ENCODE results near the gene VAV3.

The VAV3 gene

DNA sequence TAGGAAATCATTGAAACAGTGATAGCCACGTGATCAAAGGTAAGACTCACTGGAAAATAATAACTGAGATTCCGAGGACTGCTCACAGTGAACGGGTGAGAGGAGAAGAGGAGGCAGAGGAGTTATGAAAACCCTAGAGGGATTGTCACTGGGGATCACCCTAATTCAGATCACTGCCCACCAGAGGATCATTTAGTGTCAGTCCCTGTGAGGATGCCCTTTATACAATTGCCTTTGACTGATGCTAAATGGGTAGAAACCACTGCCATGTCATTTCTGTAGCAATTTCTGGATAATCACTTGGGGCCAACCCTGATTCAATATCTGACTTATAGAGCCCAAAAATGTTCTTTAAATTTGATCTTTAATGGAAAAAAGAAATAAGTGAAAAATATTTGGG is 14.1 kb upstream of the VAV3 start:
- no peak overlapping the region for H3K27ac Mint-ChIP-seq
- H3K27me3 Mint-ChIP-seq (ENCODE audit: low read depth): no peaks in the 10 kb centered on the region
- no peaks in the 10 kb centered on the region for H3K36me3 Mint-ChIP-seq (ENCODE audit: low read depth)
- no peak overlapping the region for H3K4me3 Mint-ChIP-seq
- TF ChIP-seq, protein P1, sequence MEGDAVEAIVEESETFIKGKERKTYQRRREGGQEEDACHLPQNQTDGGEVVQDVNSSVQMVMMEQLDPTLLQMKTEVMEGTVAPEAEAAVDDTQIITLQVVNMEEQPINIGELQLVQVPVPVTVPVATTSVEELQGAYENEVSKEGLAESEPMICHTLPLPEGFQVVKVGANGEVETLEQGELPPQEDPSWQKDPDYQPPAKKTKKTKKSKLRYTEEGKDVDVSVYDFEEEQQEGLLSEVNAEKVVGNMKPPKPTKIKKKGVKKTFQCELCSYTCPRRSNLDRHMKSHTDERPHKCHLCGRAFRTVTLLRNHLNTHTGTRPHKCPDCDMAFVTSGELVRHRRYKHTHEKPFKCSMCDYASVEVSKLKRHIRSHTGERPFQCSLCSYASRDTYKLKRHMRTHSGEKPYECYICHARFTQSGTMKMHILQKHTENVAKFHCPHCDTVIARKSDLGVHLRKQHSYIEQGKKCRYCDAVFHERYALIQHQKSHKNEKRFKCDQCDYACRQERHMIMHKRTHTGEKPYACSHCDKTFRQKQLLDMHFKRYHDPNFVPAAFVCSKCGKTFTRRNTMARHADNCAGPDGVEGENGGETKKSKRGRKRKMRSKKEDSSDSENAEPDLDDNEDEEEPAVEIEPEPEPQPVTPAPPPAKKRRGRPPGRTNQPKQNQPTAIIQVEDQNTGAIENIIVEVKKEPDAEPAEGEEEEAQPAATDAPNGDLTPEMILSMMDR (IDR thresholded peaks at IDR 0.05; ENCODE audit: unreplicated experiment in 3 of 3): no peak
- H3K4me1 Mint-ChIP-seq: peaks cover 42% of the 10 kb centered on the region
- no peaks in the 10 kb centered on the region for H3K9me3 Mint-ChIP-seq

DNA sequence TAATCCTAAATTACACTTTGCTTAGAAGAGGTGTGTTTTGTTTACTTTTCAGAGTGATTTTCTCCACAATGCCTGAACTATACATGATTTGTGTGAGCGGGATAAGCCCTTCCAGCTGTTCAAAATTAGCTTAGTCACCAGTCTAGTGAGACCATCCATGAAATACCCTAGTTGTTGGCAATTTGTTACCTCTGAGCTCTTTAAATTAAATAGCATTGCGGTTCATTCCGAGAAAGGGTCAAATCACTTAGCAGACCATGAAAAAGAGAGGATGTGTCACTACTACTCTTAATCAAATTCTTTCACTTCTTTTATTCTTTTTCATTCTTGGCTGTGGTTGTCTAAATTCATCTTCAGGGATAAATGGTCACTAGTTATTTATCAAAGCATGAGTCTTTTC is 11.9 kb upstream of the VAV3 start:
- H3K27me3 Mint-ChIP-seq (ENCODE audit: low read depth): no peaks in the 10 kb centered on the region
- no peaks in the 10 kb centered on the region for H3K9me3 Mint-ChIP-seq
- no peaks in the 10 kb centered on the region for H3K36me3 Mint-ChIP-seq (ENCODE audit: low read depth)
- H3K4me3 Mint-ChIP-seq: no peak overlapping the region
- H3K4me1 Mint-ChIP-seq: peaks cover 42% of the 10 kb centered on the region
- H3K27ac Mint-ChIP-seq: peak overlapping the region; percentile 20 to 56 (median 35)
- TF ChIP-seq, protein P1 (IDR thresholded peaks at IDR 0.05; ENCODE audit: unreplicated experiment in 3 of 3): no peak

DNA sequence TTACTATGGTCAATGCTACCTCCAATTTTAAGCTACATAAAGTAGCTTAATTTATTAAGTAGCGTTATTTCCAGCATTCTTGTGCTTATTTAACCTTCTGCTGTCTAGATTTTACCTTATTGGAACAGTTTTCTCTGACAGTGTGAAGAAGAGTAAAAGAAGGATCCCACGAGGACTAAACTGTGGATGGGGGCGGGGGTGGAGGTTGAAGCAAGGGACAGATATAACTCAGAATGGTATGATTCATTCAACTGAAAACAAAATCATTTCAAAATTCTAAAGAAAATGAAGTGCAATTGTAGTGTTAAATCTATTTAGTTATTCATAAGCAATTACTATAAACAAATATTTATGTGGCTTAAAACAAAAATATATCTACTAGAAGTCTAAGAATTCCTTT is 11.5 kb upstream of the VAV3 start:
- Mint-ChIP-seq H3K36me3 (ENCODE audit: low read depth) (no peaks in the 10 kb centered on the region), H3K4me1 (peaks cover 42% of the 10 kb centered on the region), H3K4me3 (no peak overlapping the region), H3K9me3 (no peaks in the 10 kb centered on the region), H3K27ac (peak overlapping the region; percentile 20 to 68 (median 35)), H3K27me3 (ENCODE audit: low read depth) (no peaks in the 10 kb centered on the region)
- TF ChIP-seq, protein P1 (IDR thresholded peaks at IDR 0.05; ENCODE audit: unreplicated experiment in 3 of 3): no peak

DNA sequence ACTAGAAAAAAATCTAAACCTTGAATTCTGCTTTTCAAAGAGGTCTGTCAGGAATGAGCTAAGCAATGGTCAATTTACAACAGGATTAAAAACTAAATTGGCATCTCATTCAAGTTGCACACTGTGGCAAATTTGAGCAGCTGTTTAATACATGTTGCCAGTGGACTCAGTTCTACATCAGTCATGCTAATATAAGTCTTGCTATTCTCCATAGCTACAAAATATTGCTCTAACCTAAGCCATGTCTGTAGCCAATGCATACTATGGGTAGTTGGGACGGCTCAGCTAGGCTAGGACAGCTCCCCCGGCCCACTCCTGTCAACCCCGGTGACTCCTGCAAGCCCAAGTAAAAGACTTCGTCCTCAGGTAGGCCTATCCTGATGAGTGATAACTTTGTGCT is 10.9 kb upstream of the VAV3 start:
- Mint-ChIP-seq H3K4me1 (peaks cover 38% of the 10 kb centered on the region), H3K27ac (peak overlapping the region in 2 of 3 experiments; percentile 35 to 68), H3K36me3 (ENCODE audit: low read depth) (no peaks in the 10 kb centered on the region), H3K4me3 (no peak overlapping the region), H3K9me3 (no peaks in the 10 kb centered on the region), H3K27me3 (ENCODE audit: low read depth) (no peaks in the 10 kb centered on the region)
- TF ChIP-seq, protein P1 (IDR thresholded peaks at IDR 0.05; ENCODE audit: unreplicated experiment in 3 of 3): no peak

DNA sequence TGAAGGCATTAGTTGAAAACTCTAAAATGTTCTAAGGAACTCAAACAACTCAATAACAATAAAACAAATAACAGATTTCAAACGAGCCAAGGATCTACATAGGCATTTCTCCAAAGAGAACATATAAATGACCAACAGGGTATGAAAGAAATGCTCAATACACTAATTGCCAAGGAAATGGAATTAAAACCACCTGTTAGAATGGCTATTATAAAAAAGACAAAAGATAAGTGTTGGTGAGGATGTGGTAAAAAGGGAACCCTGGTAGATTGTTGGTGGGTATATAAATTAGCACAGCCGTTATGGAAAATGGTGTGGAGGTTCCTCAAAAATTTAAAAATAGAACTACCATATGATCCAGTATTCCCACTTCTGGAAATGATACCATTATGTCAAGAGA is 9.1 kb upstream of the VAV3 start:
- no peaks in the 10 kb centered on the region for H3K27me3 Mint-ChIP-seq (ENCODE audit: low read depth)

More for the DNA sequence above, 9.1 kb upstream of the VAV3 start:
- H3K4me1 Mint-ChIP-seq: peaks cover 32% of the 10 kb centered on the region
- TF ChIP-seq, protein P1 (IDR thresholded peaks at IDR 0.05; ENCODE audit: unreplicated experiment in 3 of 3): no peak
- no peaks in the 10 kb centered on the region for H3K36me3 Mint-ChIP-seq (ENCODE audit: low read depth)
- H3K9me3 Mint-ChIP-seq: no peaks in the 10 kb centered on the region
- H3K4me3 Mint-ChIP-seq: no peak overlapping the region
- no peak overlapping the region for H3K27ac Mint-ChIP-seq

All from nephron (organoid).